ENCODE results near the gene TTLL11.
"Not testable (repeated sequence)": the region's sequence is repeated elsewhere in the genome, so short reads cannot be mapped to it uniquely, and the experiment has no call there.

Gene TTLL11

GRCh38 chr9:122084026-122084675 is 9.0 kb downstream of the TTLL11 start:
- DNase-seq (ENCODE audit: low read depth, low spot score): no peak

GRCh38 chr9:122080986-122081385 is 12.1 kb downstream of the TTLL11 start:
- DNase-seq (ENCODE audit: low read depth, low spot score): no peak

GRCh38 chr9:122078557-122078956 is 14.6 kb downstream of the TTLL11 start:
- no peak for DNase-seq (ENCODE audit: low read depth, low spot score)

- no peak for DNase-seq (ENCODE audit: low read depth, low spot score)
Observed at GRCh38 chr9:122076773-122077172, 16.3 kb downstream of the TTLL11 start.

GRCh38 chr9:122076117-122076516 is 17.0 kb downstream of the TTLL11 start:
- DNase-seq (ENCODE audit: low read depth, low spot score): no peak

- no peak for DNase-seq (ENCODE audit: low read depth, low spot score)
Observed at GRCh38 chr9:122075135-122076030, 17.7 kb downstream of the TTLL11 start.

GRCh38 chr9:122071715-122072114 is 21.4 kb downstream of the TTLL11 start:
- DNase-seq (ENCODE audit: low read depth, low spot score): no peak

GRCh38 chr9:122070728-122071515 is 22.2 kb downstream of the TTLL11 start:
- DNase-seq (ENCODE audit: low read depth, low spot score): no peak

GRCh38 chr9:122066680-122067079 is 26.4 kb downstream of the TTLL11 start:
- not testable (repeated sequence) for DNase-seq (ENCODE audit: low read depth, low spot score)

GRCh38 chr9:122065923-122066629 is 27.0 kb downstream of the TTLL11 start:
- DNase-seq (ENCODE audit: low read depth, low spot score): no peak

GRCh38 chr9:122060481-122060880 is 32.6 kb downstream of the TTLL11 start:
- DNase-seq (ENCODE audit: low read depth, low spot score): no peak

GRCh38 chr9:122059955-122060324 is 33.2 kb downstream of the TTLL11 start:
- DNase-seq (ENCODE audit: low read depth, low spot score): no peak

GRCh38 chr9:122059214-122059954 is 33.7 kb downstream of the TTLL11 start:
- no peak for DNase-seq (ENCODE audit: low read depth, low spot score)

- DNase-seq (ENCODE audit: low read depth, low spot score): no peak
Observed at GRCh38 chr9:122058709-122059108, 34.4 kb downstream of the TTLL11 start.

GRCh38 chr9:122058051-122058450 is 35.1 kb downstream of the TTLL11 start:
- DNase-seq (ENCODE audit: low read depth, low spot score): no peak

GRCh38 chr9:122057211-122057610 is 35.9 kb downstream of the TTLL11 start:
- DNase-seq (ENCODE audit: low read depth, low spot score): no peak

- no peak for DNase-seq (ENCODE audit: low read depth, low spot score)
Observed at GRCh38 chr9:122056484-122056883, 36.6 kb downstream of the TTLL11 start.

- no peak for DNase-seq (ENCODE audit: low read depth, low spot score)
Observed at GRCh38 chr9:122055701-122056100, 37.4 kb downstream of the TTLL11 start.

- no peak for DNase-seq (ENCODE audit: low read depth, low spot score)
Observed at GRCh38 chr9:122053567-122054350, 39.3 kb downstream of the TTLL11 start.

- no peak for DNase-seq (ENCODE audit: low read depth, low spot score)
Observed at GRCh38 chr9:122053064-122053463, 40.0 kb downstream of the TTLL11 start.
